ENCODE data around the gene GAS6. TPM values are rescaled to one million over a fixed set of nuclear protein-coding genes. Genes with fewer than 3 reads are reported as not detected.

The GAS6 gene
- total RNA-seq, 1 experiment from 2014 or later: 28.1 TPM

- intact Hi-C loops (cut with micrococcal nuclease; ENCODE audit: unreplicated experiment): no loop called here
- Histone ChIP-seq H3K9me3 (ENCODE audit: control insufficient read depth, insufficient read depth, low read depth, low read length) (no peaks in the 10 kb centered on the region), H3K27me3 (ENCODE audit: control insufficient read depth, insufficient read depth, low read length) (no peaks in the 10 kb centered on the region), H3K27ac (ENCODE audit: low read length) (no peak overlapping the region), H3K4me3 (ENCODE audit: low read depth in 2 of 2, low read length in 2 of 2) (no peak overlapping the region), H3K36me3 (ENCODE audit: control insufficient read depth, insufficient read depth, low read length) (no peaks in the 10 kb centered on the region), H3K4me1 (ENCODE audit: control insufficient read depth, insufficient read depth, low read length) (no peaks in the 10 kb centered on the region)
- POLR2A ChIA-PET: interaction anchor here (0.6 kb wide), 2 partner anchors 23 to 496 kb away, joined by 3 read pairs; no protein-coding TSS in a partner anchor
- TF ChIP-seq SIN3A (IDR thresholded peaks at IDR 0.05; ENCODE audit: borderline replicate concordance, insufficient read depth, low read depth, low read length): no peak
- no peak for TF ChIP-seq TCF7L2 (IDR thresholded peaks at IDR 0.05; ENCODE audit: low read depth, low read length)
- no peak for TF ChIP-seq POLR2AphosphoS5 (IDR thresholded peaks at IDR 0.05; ENCODE audit: low read depth, low read length)
- TF ChIP-seq CTCF (IDR thresholded peaks at IDR 0.05): no peak
- TF ChIP-seq, protein P1, sequence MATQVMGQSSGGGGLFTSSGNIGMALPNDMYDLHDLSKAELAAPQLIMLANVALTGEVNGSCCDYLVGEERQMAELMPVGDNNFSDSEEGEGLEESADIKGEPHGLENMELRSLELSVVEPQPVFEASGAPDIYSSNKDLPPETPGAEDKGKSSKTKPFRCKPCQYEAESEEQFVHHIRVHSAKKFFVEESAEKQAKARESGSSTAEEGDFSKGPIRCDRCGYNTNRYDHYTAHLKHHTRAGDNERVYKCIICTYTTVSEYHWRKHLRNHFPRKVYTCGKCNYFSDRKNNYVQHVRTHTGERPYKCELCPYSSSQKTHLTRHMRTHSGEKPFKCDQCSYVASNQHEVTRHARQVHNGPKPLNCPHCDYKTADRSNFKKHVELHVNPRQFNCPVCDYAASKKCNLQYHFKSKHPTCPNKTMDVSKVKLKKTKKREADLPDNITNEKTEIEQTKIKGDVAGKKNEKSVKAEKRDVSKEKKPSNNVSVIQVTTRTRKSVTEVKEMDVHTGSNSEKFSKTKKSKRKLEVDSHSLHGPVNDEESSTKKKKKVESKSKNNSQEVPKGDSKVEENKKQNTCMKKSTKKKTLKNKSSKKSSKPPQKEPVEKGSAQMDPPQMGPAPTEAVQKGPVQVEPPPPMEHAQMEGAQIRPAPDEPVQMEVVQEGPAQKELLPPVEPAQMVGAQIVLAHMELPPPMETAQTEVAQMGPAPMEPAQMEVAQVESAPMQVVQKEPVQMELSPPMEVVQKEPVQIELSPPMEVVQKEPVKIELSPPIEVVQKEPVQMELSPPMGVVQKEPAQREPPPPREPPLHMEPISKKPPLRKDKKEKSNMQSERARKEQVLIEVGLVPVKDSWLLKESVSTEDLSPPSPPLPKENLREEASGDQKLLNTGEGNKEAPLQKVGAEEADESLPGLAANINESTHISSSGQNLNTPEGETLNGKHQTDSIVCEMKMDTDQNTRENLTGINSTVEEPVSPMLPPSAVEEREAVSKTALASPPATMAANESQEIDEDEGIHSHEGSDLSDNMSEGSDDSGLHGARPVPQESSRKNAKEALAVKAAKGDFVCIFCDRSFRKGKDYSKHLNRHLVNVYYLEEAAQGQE (IDR thresholded peaks at IDR 0.05; ENCODE audit: insufficient read depth in 1 of 2, low read depth in 2 of 2, low read length in 1 of 2): no peak
- no TSS peak for BruUV-seq (replicated peaks)
- ATAC-seq (no peak), DNase-seq (ENCODE audit: low read depth, low spot score) (no peak)
- CTCF ChIA-PET: no interaction called here
- in situ Hi-C loops (cut with HindIII; ENCODE audit: low pct_unique_long_range_greater_than_20kb, low sequenced_read_pairs): no loop called here
Measured at GRCh38 chr13:113804703-113805430, 59.0 kb downstream of the GAS6 start.

DNA sequence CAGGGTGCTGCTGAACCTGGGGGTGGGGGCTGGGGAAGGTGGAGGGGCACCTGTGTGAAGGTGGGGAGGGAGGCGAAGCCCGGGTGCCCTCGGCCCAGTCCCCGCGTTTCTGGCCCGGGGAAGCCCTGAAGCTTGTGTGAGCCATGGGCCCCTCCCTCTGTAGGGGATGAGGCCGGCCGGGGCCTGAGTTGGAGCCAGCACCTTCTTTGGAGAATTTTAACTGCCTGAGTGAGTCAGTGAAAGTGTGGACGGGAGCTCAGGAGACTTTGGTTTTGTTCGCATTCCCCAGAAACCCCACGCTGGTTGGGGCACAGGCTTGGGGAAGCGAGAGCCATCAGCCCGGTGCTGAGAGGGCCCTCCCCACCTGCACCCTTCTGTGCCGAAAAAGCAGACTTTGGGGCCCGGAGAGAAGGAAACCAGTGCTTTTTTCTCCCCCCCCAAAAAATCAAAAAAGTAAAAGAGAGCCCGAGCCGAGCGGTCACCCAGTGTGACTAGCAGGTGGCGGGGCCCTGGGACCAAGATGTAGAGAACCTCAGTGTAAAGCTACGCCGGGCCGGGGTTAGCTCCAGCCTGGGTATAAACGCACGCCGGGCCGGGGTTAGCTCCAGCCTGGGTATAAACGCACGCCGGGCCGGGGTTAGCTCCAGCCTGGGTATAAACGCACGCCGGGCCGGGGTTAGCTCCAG is 59.7 kb downstream of the GAS6 start:
- H3K27me3 ChIP-seq (ENCODE audit: control insufficient read depth, insufficient read depth, low read length): no peaks in the 10 kb centered on the region
- TF ChIP-seq POLR2AphosphoS5 (IDR thresholded peaks at IDR 0.05; ENCODE audit: low read depth, low read length) (no peak), SIN3A (IDR thresholded peaks at IDR 0.05; ENCODE audit: borderline replicate concordance, insufficient read depth, low read depth, low read length) (no peak), CTCF (IDR thresholded peaks at IDR 0.05) (no peak), TCF7L2 (IDR thresholded peaks at IDR 0.05; ENCODE audit: low read depth, low read length) (no peak)
- TF ChIP-seq, protein P1 (IDR thresholded peaks at IDR 0.05; ENCODE audit: insufficient read depth in 1 of 2, low read depth in 2 of 2, low read length in 1 of 2): no peak
- in situ Hi-C loops (cut with HindIII; ENCODE audit: low pct_unique_long_range_greater_than_20kb, low sequenced_read_pairs): no loop called here
- no peak for ATAC-seq
- H3K27ac ChIP-seq (ENCODE audit: low read length): no peak overlapping the region
- no peak for DNase-seq (ENCODE audit: low read depth, low spot score)
- no peaks in the 10 kb centered on the region for H3K4me1 ChIP-seq (ENCODE audit: control insufficient read depth, insufficient read depth, low read length)
- POLR2A ChIA-PET: interaction anchor here (0.6 kb wide), 2 partner anchors 22 to 496 kb away, joined by 3 read pairs; no protein-coding TSS in a partner anchor
- H3K36me3 ChIP-seq (ENCODE audit: control insufficient read depth, insufficient read depth, low read length): no peaks in the 10 kb centered on the region
- H3K9me3 ChIP-seq (ENCODE audit: control insufficient read depth, insufficient read depth, low read depth, low read length): no peaks in the 10 kb centered on the region
- BruUV-seq (replicated peaks): no TSS peak
- intact Hi-C loops (cut with micrococcal nuclease; ENCODE audit: unreplicated experiment): no loop called here
- CTCF ChIA-PET: no interaction called here
- H3K4me3 ChIP-seq (ENCODE audit: low read depth in 2 of 2, low read length in 2 of 2): no peak overlapping the region
